A549 (cell line): ENCODE data around the gene HIVEP3.

Experiments used
- MAFK ChIP-seq: fragments of 450-650 bp; IDR thresholded peaks from 2 replicates; pipeline ENCODE4 v1.6.1; 2014; ENCODE audit not compliant: partially characterized antibody
- POLR2A ChIP-seq: IDR thresholded peaks from 2 replicates; pipeline ENCODE4 v1.6.1; 2012; ENCODE audit warnings: mild to moderate bottlenecking, low read length

DNA sequence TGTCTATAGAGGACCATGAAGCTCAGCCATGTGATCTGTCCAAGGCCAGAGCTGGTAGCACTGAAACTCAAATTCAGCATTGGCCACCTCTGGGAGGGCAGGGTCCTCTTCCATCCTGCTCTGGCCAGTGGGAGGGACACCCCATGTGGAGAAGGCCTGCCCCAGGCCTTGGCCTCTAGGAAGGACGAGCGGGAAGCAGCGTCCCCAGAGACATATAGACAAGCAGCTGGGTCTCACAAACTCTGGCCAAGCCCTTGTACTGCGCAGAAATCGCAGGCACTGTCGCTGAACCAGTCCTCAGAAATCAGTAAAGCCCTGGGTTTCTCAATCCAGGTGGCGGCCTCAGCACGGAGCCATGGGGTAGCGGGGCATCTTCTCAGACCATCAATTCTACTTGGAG lies 180.7 kb downstream of the HIVEP3 start:
- TF ChIP-seq MAFK (no peak), POLR2A (no peak)
